GM18951 (cell line): ENCODE measurements around the gene ROM1.

Experiments used
- POLR2A ChIP-seq: IDR thresholded peaks from 4 replicates; pipeline ENCODE4 v1.6.1; 2011; ENCODE audit warnings: mild to moderate bottlenecking; ENCODE audit not compliant: insufficient read length, insufficient read depth; ENCODE audit errors: extremely low read depth
- in situ Hi-C: fragments of 300-500 bp; cut with MboI; formaldehyde crosslinking; loops from one replicate; pipeline ENCODE4 v1.12.0; 2022; ENCODE audit warnings: low sequenced_read_pairs, mixed read lengths, inconsistent platforms; ENCODE audit not compliant: unreplicated experiment

The ROM1 gene

DNA sequence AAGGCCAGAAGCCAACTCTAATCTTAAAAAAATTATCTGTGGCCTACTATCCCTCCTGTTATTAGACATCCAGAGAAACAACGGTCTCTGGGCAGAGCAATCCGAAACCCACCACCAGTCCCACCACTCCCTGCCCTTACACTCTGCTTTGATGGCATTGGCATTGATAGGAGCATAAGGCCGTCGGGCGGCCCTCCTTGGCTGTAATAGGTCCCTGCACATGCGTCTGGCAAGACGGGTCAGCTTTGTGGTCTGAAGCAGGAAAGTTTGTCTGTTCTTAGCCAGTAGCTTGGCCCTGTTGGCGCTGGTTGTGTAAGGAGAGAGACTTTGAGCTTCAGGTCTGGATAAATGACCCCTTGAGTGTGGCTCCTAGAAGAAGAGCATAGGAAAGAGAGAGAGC is 17.9 kb upstream of the ROM1 start:
- in situ Hi-C loops: no loop called here
- TF ChIP-seq POLR2A: no peak

DNA sequence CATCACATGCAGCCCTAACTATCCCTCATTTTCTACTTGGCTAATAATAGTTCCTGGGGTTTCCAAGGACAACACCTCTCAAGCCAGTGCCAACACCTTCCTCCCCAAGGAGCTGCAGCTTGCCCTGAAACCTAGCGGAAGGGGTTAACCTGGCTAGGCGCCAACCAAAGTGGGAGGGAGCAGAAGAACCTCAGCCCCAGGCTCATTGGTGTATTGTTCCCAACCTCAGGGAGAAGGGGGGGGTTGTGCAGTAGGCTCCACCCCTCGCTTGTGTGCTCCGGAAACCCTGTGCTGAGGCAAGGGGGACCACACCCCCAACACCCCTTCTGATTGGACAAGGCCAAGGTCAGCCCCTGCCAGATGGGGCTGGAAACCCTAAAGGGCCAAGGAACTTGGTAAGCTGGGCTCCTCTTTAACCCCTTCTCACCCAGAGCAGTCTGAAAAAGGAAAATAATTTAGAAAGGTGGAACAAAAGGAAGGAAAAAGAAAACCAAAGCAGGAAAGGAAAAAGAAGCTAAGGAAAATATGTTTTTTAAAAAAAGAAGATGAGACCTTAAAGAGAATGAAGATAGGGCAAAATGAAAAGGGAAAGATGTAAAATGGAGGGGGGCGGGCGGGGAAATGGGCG is 13.9 kb upstream of the ROM1 start:
- in situ Hi-C loops: no loop called here
- no peak for TF ChIP-seq POLR2A

- no peak for TF ChIP-seq POLR2A
- in situ Hi-C loops: no loop called here
These were observed 13.2 kb upstream of the ROM1 start for GRCh38 chr11:62599901-62600300.

DNA sequence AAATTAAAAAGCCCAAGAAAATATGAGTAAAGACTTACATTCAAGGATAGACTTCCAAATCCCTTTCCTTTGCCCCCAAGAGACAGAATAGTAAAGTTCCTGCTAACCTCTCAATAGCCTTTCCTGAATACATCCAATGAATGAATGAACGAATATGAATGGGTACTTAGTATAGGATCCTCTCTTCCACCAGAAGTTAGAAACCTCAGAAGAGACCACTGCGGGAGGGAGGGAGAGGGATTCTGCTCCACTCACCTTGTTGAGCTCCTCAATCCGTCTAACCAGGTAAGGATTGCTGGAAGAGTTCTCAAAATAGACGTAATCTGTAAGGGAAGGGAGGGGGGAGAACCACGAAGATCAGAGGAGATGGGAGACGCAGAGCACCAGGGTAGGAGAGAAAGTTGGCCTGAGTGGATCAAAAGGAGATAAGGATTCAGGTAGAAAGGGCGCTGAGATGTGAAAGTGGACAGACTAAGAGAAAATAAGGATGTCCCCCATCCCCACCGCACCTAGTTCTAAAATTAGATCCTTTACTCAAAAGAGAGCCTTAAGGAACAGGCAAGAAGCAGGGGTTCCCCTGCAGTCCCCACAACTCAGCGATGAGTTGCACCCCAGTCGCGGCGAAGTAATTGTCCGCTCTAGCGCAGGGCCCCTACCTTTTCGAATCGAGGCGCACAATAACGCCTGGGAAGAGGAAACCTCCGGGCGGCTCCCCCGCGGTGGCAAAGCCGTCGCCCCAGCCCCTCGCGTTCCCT is 12.5 kb upstream of the ROM1 start:
- TF ChIP-seq POLR2A: no peak
- in situ Hi-C loops: no loop called here

DNA sequence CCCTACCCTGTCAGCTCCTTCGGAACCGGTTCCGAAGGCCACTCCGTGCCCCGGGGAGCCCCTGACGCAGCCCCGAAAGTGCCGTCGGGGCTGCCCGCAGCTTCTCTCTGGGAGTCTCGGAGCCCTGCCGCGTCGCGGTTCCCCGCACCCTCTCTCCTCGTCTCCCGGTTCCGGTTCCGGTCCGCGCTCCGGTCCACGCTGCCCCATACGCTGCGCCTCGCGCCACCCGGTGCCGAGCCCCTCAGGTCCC is 12.0 kb upstream of the ROM1 start:
- TF ChIP-seq POLR2A: peak; percentile 34
- in situ Hi-C loops: no loop called here

- peak; percentile 70 for TF ChIP-seq POLR2A
- in situ Hi-C loops: no loop called here
These were observed 11.5 kb upstream of the ROM1 start, which contains the start of gene MTA2 for GRCh38 chr11:62601372-62602140. Gene MTA2, minus strand, starts transcription at chr11:62601865. Its CDS starts 415 bp downstream, at chr11:62601450.

- TF ChIP-seq POLR2A: peak; percentile 42
- in situ Hi-C loops: no loop called here
These were observed 10.7 kb upstream of the ROM1 start for GRCh38 chr11:62602141-62603071.

DNA sequence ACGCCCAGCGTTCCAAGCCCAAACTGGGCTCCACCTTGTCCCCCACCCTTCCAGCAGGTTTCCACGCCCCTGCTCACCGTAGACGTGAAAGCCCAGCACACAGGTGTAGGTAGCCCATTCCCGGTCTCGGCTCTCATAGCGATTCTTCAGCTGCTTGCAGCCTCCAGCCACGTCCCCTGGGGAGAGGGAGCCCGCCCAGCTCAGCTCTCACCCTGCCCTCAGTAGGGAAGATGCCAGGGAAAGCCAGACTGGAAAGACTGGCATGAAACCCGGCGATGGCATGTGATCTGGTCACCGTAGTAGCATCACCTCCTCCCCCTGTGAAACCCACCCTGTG is 10.0 kb upstream of the ROM1 start:
- in situ Hi-C loops: no loop called here
- TF ChIP-seq POLR2A: no peak

- in situ Hi-C loops: no loop called here
- TF ChIP-seq POLR2A: no peak
These were observed 9.2 kb upstream of the ROM1 start for GRCh38 chr11:62603776-62604299.

- no peak for TF ChIP-seq POLR2A
- in situ Hi-C loops: no loop called here
These were observed 8.5 kb upstream of the ROM1 start for GRCh38 chr11:62604460-62605120.

DNA sequence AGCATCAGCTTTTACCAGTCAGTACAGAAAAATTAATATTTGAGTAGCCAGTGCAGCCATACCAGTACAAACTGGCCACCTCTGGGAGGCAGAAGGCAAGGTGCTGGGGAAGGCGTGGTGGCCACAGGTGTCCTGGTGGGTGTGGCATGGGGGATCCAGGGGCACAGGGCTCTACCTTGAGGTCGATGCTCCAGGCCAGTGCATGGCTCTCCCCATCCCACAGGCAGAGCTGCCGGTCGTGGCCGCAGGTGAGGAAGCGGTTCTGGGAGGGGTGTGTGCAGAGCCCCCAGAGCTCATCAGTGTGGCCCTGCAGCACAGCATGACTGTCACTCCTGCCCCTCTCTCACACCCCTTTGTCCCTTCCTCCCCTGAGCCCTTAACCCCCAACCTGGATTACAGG is 7.6 kb upstream of the ROM1 start:
- in situ Hi-C loops: no loop called here
- TF ChIP-seq POLR2A: no peak

DNA sequence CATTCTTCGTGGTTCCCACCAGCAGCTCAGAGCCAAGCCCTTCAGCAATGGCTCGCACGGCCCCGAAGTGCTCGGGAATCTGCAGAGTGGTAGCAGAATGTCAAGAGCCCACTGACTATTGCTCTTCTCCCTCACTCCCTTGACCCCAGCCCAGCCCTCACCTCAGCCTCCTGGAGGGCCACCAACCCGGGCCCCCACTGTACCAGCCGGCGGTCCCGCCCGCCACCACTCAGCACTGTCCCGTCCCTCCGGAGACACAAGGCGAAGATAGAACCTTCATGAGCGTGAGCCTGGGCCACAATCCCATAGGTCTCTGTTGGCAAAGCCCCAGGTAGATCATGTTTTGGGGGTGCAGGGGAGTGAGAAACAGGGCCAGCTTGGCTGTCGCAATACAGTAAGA is 7.2 kb upstream of the ROM1 start:
- in situ Hi-C loops: no loop called here
- TF ChIP-seq POLR2A: no peak
